Activated CD4-positive, alpha-beta T cell treated with anti-CD3 and anti-CD28 coated beads, Interleukin-2, amount 10 ng/mL, durations not matched to agents 7 days and 5 days (primary cell): ENCODE data around the gene KLHDC4. TPM values are rescaled to one million over a fixed set of nuclear protein-coding genes. Genes with fewer than 3 reads are reported as not detected.
A peak's percentile ranks its signal among the peaks of the same experiment; 100 is the strongest.

Experiments used
- CTCF ChIA-PET: fragments of 350-600 bp; sonication (Branson Sonifier 250); formaldehyde crosslinking; loops from one replicate; lab custom pipeline; 2021; ENCODE audit warnings: antibody characterized with exemption; lab: Charles Lee
- POLR2A ChIA-PET: fragments of 350-600 bp; sonication (Branson Sonifier 250); formaldehyde crosslinking; loops from one replicate; lab custom pipeline; 2021; ENCODE audit warnings: antibody characterized with exemption; lab: Charles Lee
- DNase-seq: peaks from one replicate; pipeline ENCODE4 v3.0.0-alpha.2; 2020
- H3K27ac Mint-ChIP-seq: one replicate; pipeline ENCODE4 v1.8.0; 2021; ENCODE audit warnings: mild to moderate bottlenecking, moderate library complexity, mixed read lengths
- H3K27me3 Mint-ChIP-seq: one replicate; pipeline ENCODE4 v1.8.0; 2021; ENCODE audit warnings: mixed read lengths
- H3K36me3 Mint-ChIP-seq: one replicate; pipeline ENCODE4 v1.8.0; 2021; ENCODE audit warnings: low read depth, mixed read lengths
- H3K4me1 Mint-ChIP-seq: one replicate; pipeline ENCODE4 v1.8.0; 2021; ENCODE audit warnings: mixed read lengths
- H3K4me3 Mint-ChIP-seq: one replicate; pipeline ENCODE4 v1.8.0; 2021; ENCODE audit warnings: mild to moderate bottlenecking, moderate library complexity, mixed read lengths
- H3K9me3 Mint-ChIP-seq: one replicate; pipeline ENCODE4 v1.8.0; 2021; ENCODE audit warnings: mixed read lengths
- total RNA-seq, 2 experiments: library from RNA; stranded (reverse); gene quantifications; one replicate each; pipeline ENCODE4 v1.2.3, GENCODE V29; 2021

The KLHDC4 gene
- total RNA-seq, 2 experiments from 2014 or later: 83.2 to 102 TPM

- H3K27me3 Mint-ChIP-seq: no peaks in the 10 kb centered on the region
- peaks cover 51% of the 10 kb centered on the region for H3K4me1 Mint-ChIP-seq
- H3K9me3 Mint-ChIP-seq: no peaks in the 10 kb centered on the region
- no peak overlapping the region for H3K4me3 Mint-ChIP-seq
- peaks cover 29% of the 10 kb centered on the region for H3K36me3 Mint-ChIP-seq
- CTCF ChIA-PET: interaction anchor here (0.6 kb wide), 3 partner anchors 25 to 386 kb away, joined by 3 read pairs; no protein-coding TSS in a partner anchor
- H3K27ac Mint-ChIP-seq: peak overlapping the region; percentile 72
- no peak for DNase-seq
- POLR2A ChIA-PET: no interaction called here
Observed at GRCh38 chr16:87698676-87699199, 67.0 kb downstream of the KLHDC4 start.

- Mint-ChIP-seq H3K4me1 (peaks cover 46% of the 10 kb centered on the region), H3K4me3 (no peak overlapping the region), H3K9me3 (no peaks in the 10 kb centered on the region), H3K36me3 (peaks cover 24% of the 10 kb centered on the region), H3K27me3 (no peaks in the 10 kb centered on the region), H3K27ac (peak overlapping the region; percentile 81)
- CTCF ChIA-PET: interaction anchor here (0.6 kb wide), 1 partner anchor 386 kb away, joined by 3 read pairs; no protein-coding TSS in a partner anchor
- no peak for DNase-seq
- POLR2A ChIA-PET: no interaction called here
Observed at GRCh38 chr16:87698241-87698640, 67.5 kb downstream of the KLHDC4 start.

GRCh38 chr16:87697792-87698191 is 68.0 kb downstream of the KLHDC4 start:
- peaks cover 19% of the 10 kb centered on the region for H3K36me3 Mint-ChIP-seq
- CTCF ChIA-PET: no interaction called here
- H3K4me1 Mint-ChIP-seq: peaks cover 42% of the 10 kb centered on the region
- no peak for DNase-seq
- no peak overlapping the region for H3K4me3 Mint-ChIP-seq
- no peaks in the 10 kb centered on the region for H3K27me3 Mint-ChIP-seq
- POLR2A ChIA-PET: no interaction called here
- no peaks in the 10 kb centered on the region for H3K9me3 Mint-ChIP-seq
- H3K27ac Mint-ChIP-seq: peak overlapping the region; percentile 81

- Mint-ChIP-seq H3K4me3 (no peak overlapping the region), H3K36me3 (peaks cover 14% of the 10 kb centered on the region)
- CTCF ChIA-PET: no interaction called here
Observed at GRCh38 chr16:87697256-87697655, 68.5 kb downstream of the KLHDC4 start.

GRCh38 chr16:87696726-87697125 is 69.1 kb downstream of the KLHDC4 start:
- no peaks in the 10 kb centered on the region for H3K27me3 Mint-ChIP-seq
- ChIA-PET CTCF (no interaction called here), POLR2A (interaction anchor here (0.7 kb wide), 1 partner anchor 261 kb away, joined by 3 read pairs; no protein-coding TSS in a partner anchor)
- no peaks in the 10 kb centered on the region for H3K9me3 Mint-ChIP-seq
- no peak overlapping the region for H3K4me3 Mint-ChIP-seq
- no peak for DNase-seq
- peaks cover 32% of the 10 kb centered on the region for H3K4me1 Mint-ChIP-seq
- H3K36me3 Mint-ChIP-seq: peaks cover 10% of the 10 kb centered on the region
- no peak overlapping the region for H3K27ac Mint-ChIP-seq

More at GRCh38 chr16:87697256-87697655, 68.5 kb downstream of the KLHDC4 start:
- peaks cover 36% of the 10 kb centered on the region for H3K4me1 Mint-ChIP-seq
- no peaks in the 10 kb centered on the region for H3K9me3 Mint-ChIP-seq
- H3K27ac Mint-ChIP-seq: peak overlapping the region; percentile 41
- no peak for DNase-seq
- H3K27me3 Mint-ChIP-seq: no peaks in the 10 kb centered on the region
- POLR2A ChIA-PET: interaction anchor here (0.7 kb wide), 1 partner anchor 261 kb away, joined by 3 read pairs; no protein-coding TSS in a partner anchor

GRCh38 chr16:87695534-87695933 is 70.3 kb downstream of the KLHDC4 start:
- Mint-ChIP-seq H3K27ac (no peak overlapping the region), H3K4me1 (peaks cover 21% of the 10 kb centered on the region), H3K36me3 (peaks cover 6% of the 10 kb centered on the region), H3K9me3 (no peaks in the 10 kb centered on the region), H3K4me3 (no peak overlapping the region), H3K27me3 (no peaks in the 10 kb centered on the region)
- CTCF ChIA-PET: no interaction called here
- POLR2A ChIA-PET: no interaction called here
- no peak for DNase-seq

- H3K27ac Mint-ChIP-seq: no peak overlapping the region
- no peak overlapping the region for H3K4me3 Mint-ChIP-seq
- CTCF ChIA-PET: no interaction called here
- DNase-seq: no peak
- H3K36me3 Mint-ChIP-seq: peaks cover 6% of the 10 kb centered on the region
- H3K9me3 Mint-ChIP-seq: no peaks in the 10 kb centered on the region
- H3K27me3 Mint-ChIP-seq: no peaks in the 10 kb centered on the region
- POLR2A ChIA-PET: no interaction called here
- peaks cover 15% of the 10 kb centered on the region for H3K4me1 Mint-ChIP-seq
Observed at GRCh38 chr16:87694441-87695125, 71.2 kb downstream of the KLHDC4 start.

DNA sequence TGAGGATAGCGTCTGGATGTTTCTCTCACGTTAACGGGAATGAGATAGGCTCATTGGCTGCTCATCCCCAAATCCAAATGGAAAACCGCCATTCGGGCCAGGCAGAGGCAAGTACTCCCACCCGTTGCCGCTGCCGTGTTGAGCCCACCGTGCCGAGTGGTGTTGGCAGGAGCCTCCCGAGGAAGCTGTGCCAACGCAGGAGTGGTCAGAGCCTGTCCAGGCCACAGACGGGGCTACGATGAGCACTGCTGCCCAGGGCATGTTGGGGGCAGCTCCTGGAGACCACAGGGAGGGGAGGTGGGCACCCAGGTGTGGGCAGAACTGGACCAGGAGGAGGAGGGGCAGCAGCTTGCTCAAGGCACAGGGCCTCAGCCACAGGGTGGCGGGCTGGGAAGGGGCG is 72.0 kb downstream of the KLHDC4 start:
- H3K27me3 Mint-ChIP-seq: no peaks in the 10 kb centered on the region
- no peak overlapping the region for H3K4me3 Mint-ChIP-seq
- CTCF ChIA-PET: interaction anchor here (2.4 kb wide), 1 partner anchor 9 kb away, joined by 8 read pairs; no protein-coding TSS in a partner anchor
- no peak overlapping the region for H3K27ac Mint-ChIP-seq
- no peak for DNase-seq
- H3K9me3 Mint-ChIP-seq: no peaks in the 10 kb centered on the region
- peaks cover 6% of the 10 kb centered on the region for H3K36me3 Mint-ChIP-seq
- POLR2A ChIA-PET: no interaction called here
- H3K4me1 Mint-ChIP-seq: peaks cover 9% of the 10 kb centered on the region

- H3K36me3 Mint-ChIP-seq: peaks cover 6% of the 10 kb centered on the region
- no peaks in the 10 kb centered on the region for H3K27me3 Mint-ChIP-seq
- CTCF ChIA-PET: interaction anchor here (2.4 kb wide), 1 partner anchor 10 kb away, joined by 8 read pairs; no protein-coding TSS in a partner anchor
- no peak overlapping the region for H3K4me3 Mint-ChIP-seq
- H3K4me1 Mint-ChIP-seq: peaks cover 2% of the 10 kb centered on the region
- DNase-seq: no peak
- POLR2A ChIA-PET: no interaction called here
- no peaks in the 10 kb centered on the region for H3K9me3 Mint-ChIP-seq
- H3K27ac Mint-ChIP-seq: no peak overlapping the region
Observed at GRCh38 chr16:87692756-87693155, 73.0 kb downstream of the KLHDC4 start.

GRCh38 chr16:87692176-87692575 is 73.6 kb downstream of the KLHDC4 start:
- no peaks in the 10 kb centered on the region for H3K4me1 Mint-ChIP-seq
- ChIA-PET POLR2A (no interaction called here), CTCF (interaction anchor here (0.6 to 2.4 kb wide), 2 partner anchors 10 to 534 kb away, joined by 4 to 8 read pairs; no protein-coding TSS in a partner anchor)
- DNase-seq: no peak
- no peaks in the 10 kb centered on the region for H3K27me3 Mint-ChIP-seq
- no peaks in the 10 kb centered on the region for H3K9me3 Mint-ChIP-seq
- H3K36me3 Mint-ChIP-seq: peaks cover 6% of the 10 kb centered on the region
- no peak overlapping the region for H3K27ac Mint-ChIP-seq
- no peak overlapping the region for H3K4me3 Mint-ChIP-seq

GRCh38 chr16:87691686-87692079 is 74.1 kb downstream of the KLHDC4 start:
- Mint-ChIP-seq H3K9me3 (no peaks in the 10 kb centered on the region), H3K4me1 (no peaks in the 10 kb centered on the region), H3K4me3 (no peak overlapping the region), H3K36me3 (peaks cover 6% of the 10 kb centered on the region), H3K27ac (peak overlapping the region; percentile 31), H3K27me3 (no peaks in the 10 kb centered on the region)
- POLR2A ChIA-PET: no interaction called here
- CTCF ChIA-PET: interaction anchor here (0.6 to 2.4 kb wide), 2 partner anchors 11 to 533 kb away, joined by 4 to 8 read pairs; no protein-coding TSS in a partner anchor
- DNase-seq: no peak

- no peaks in the 10 kb centered on the region for H3K27me3 Mint-ChIP-seq
- peaks cover 3% of the 10 kb centered on the region for H3K36me3 Mint-ChIP-seq
- no peak overlapping the region for H3K4me3 Mint-ChIP-seq
- H3K4me1 Mint-ChIP-seq: no peaks in the 10 kb centered on the region
- H3K9me3 Mint-ChIP-seq: no peaks in the 10 kb centered on the region
- CTCF ChIA-PET: interaction anchor here (0.6 kb wide), 1 partner anchor 612 kb away, joined by 3 read pairs; no protein-coding TSS in a partner anchor
- peak overlapping the region; percentile 31 for H3K27ac Mint-ChIP-seq
- POLR2A ChIA-PET: no interaction called here
- DNase-seq: no peak
Observed at GRCh38 chr16:87690911-87691685, 74.7 kb downstream of the KLHDC4 start.
